ENCODE results near the gene SLC25A12. TPM values are rescaled to one million over a fixed set of nuclear protein-coding genes. Genes with fewer than 3 reads are reported as not detected.

The SLC25A12 gene
- total RNA-seq, 2 donors from 2014 or later = 23.0 to 33.2 TPM

DNA sequence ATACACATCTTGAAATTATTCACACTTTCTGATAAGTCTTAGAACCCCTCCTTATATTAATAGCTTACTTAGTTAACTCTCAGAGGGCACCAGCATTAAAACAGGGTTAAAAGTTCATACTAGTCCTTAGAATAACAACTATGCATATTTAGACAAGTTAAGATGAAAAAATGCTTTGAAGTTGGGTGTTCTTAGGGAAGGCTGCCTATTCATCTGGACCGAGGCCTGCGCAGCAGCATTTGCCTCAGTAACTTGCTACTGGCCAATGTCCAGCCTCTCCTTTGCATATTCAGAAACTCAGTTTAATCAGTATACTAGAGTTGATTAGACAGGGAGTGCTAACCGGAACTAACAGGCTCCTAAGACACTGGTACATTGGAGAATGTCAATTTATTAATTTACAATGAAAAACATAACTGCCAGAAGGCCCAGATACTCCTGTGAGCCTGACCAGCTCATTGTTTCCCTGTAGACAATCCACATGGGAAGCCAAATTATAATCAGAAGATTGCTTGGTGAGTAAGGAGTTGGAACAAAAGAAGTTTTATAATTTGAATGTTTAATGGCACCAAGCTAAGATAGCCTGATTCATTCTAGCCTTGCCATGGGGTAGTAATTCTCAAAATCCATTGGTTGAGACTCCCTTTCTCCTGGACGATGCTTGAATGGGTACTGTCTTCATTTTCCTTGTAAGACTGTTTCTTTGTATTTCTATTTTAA lies 157.9 kb downstream of the SLC25A12 start:
- H3K27me3 Mint-ChIP-seq = no peaks in the 10 kb centered on the region
- H3K36me3 Mint-ChIP-seq = peaks cover 32% of the 10 kb centered on the region
- DNase-seq (ENCODE audit: low spot score) (no peak), ATAC-seq (no peak)
- H3K4me1 Mint-ChIP-seq (ENCODE audit: low read depth in 2 of 2) = peaks cover 5 to 6% of the 10 kb centered on the region in 2 donors
- no peaks in the 10 kb centered on the region for H3K9me3 Mint-ChIP-seq
- no peak overlapping the region for H3K27ac Mint-ChIP-seq
- no peak overlapping the region for H3K4me3 Mint-ChIP-seq

Other genes starting within 250 kb of the SLC25A12 start
- gene DYNC1I2, start 206.8 kb downstream of the SLC25A12 start, total RNA-seq = 10 to 100 TPM; 51.0 to 62.3 TPM
- gene HAT1, start 28.2 kb upstream of the SLC25A12 start, total RNA-seq = 10 to 100 TPM; 58.4 to 66.8 TPM
- gene METAP1D, start 105.7 kb upstream of the SLC25A12 start, total RNA-seq = 1 to 10 TPM; 2.8 to 6.6 TPM
- not detected for gene DLX1, start 191.3 kb upstream of the SLC25A12 start, total RNA-seq
- under 1 TPM in 1 of 2 donors, not detected in 1; 0.25 TPM for gene DLX2, start 208.7 kb upstream of the SLC25A12 start, total RNA-seq